K562 (cell line): ENCODE data around the gene DIP2C. TPM values are rescaled to one million over a fixed set of nuclear protein-coding genes. Genes with fewer than 3 reads are reported as not detected.

Source experiments
- ATAC-seq: fragments of 200-7000 bp; cut with Tn5 transposase; 3 replicates; pipeline ENCODE4 v1.9.1; 2020; ENCODE audit warnings: moderate library complexity
- BruUV-seq: library from RNA; stranded (reverse); fragments of 400-500 nt; replicated peaks from 2 replicates; lab custom pipeline; 2021; lab: Mats Ljungman, UMichigan
- CTCF ChIA-PET: fragments of 300-600 bp; formaldehyde crosslinking; extraction: SDS; loops from one replicate; lab custom pipeline; 2021; ENCODE audit warnings: low intra/inter-chr PET ratio; lab: Yijun Ruan, JAX
- POLR2A ChIA-PET: fragments of 300-600, 350-650 bp; sonication (Branson Sonifier 250); formaldehyde crosslinking; extraction: SDS; loops from one replicate; lab custom pipeline; 2021; ENCODE audit warnings: antibody characterized with exemption, inconsistent platforms; lab: Yijun Ruan, JAX
- DNase-seq, 4 experiments: peaks; one replicate each; pipeline versions ENCODE4 v3.0.0 to v3.0.0-alpha.2; 2011 to 2018; ENCODE audit warnings: low spot score in 3 of 4, mixed read lengths in 3 of 4; ENCODE audit errors: extremely low read depth in 1 of 4
- FAIRE-seq: peaks from 2 replicates; lab custom pipeline; 2011; peaks lifted over from hg19 to GRCh38; lab: Jason Lieb, UNC
- H2AFZ ChIP-seq: 2 replicates; pipeline ENCODE4 v1.6.0; 2011; ENCODE audit warnings: low read depth, low read length, control low read depth, inconsistent platforms
- H3K27ac ChIP-seq: fragments of 200-600 bp; 3 replicates; pipeline ENCODE4 v1.8.0; 2011; ENCODE audit warnings: low read depth, mild to moderate bottlenecking, control low read depth, inconsistent platforms, low read length, moderate library complexity, mixed read lengths; ENCODE audit errors: extremely low read depth
- H3K27me3 ChIP-seq, 2 experiments: fragments of 300-600 bp in 1 of 2; 2 replicates in 1 of 2; 3 replicates in 1 of 2; pipeline versions ENCODE4 v1.6.0 to v1.8.0; 2011; ENCODE audit warnings: inconsistent platforms in 2 of 2, low read length in 2 of 2, mild to moderate bottlenecking in 1 of 2, mixed read lengths in 1 of 2, moderate library complexity in 1 of 2; ENCODE audit not compliant: control insufficient read depth in 2 of 2, insufficient read depth in 2 of 2
- H3K36me3 ChIP-seq: fragments of 300-600 bp; 3 replicates; pipeline ENCODE4 v1.8.0; 2011; ENCODE audit warnings: mild to moderate bottlenecking, low read length, inconsistent platforms; ENCODE audit not compliant: control insufficient read depth, insufficient read depth
- H3K4me1 ChIP-seq, 2 experiments: fragments of 200-600 bp in 1 of 2; replicated peaks in 1 of 2; 2 replicates in 1 of 2; 3 replicates in 1 of 2; pipeline versions ENCODE4 v1.5.1 to v1.8.0; 2011; ENCODE audit warnings: inconsistent platforms in 2 of 2, low read length in 2 of 2, mild to moderate bottlenecking in 1 of 2, mixed read lengths in 1 of 2, moderate library complexity in 1 of 2; ENCODE audit not compliant: control insufficient read depth in 2 of 2, insufficient read depth in 2 of 2
- H3K4me2 ChIP-seq: 2 replicates; pipeline ENCODE4 v1.6.1; 2011; ENCODE audit warnings: low read length, control low read depth, inconsistent platforms, mixed read lengths; ENCODE audit not compliant: insufficient read depth
- H3K4me3 ChIP-seq: fragments of 200-600 bp; sonication (generic), shearing (Covaris generic); 2 replicates; pipeline ENCODE4 v1.5.1; 2016; ENCODE audit warnings: control low read depth, inconsistent platforms
- H3K79me2 ChIP-seq: fragments of 200-600 bp; 3 replicates; pipeline ENCODE4 v1.8.0; 2011; ENCODE audit warnings: low read length, inconsistent platforms; ENCODE audit not compliant: control insufficient read depth, insufficient read depth
- H3K9ac ChIP-seq, 2 experiments: 2 replicates each; pipeline versions ENCODE4 v1.6.0 to v1.6.1; 2011; ENCODE audit warnings: low read depth in 2 of 2, low read length in 2 of 2, control low read depth in 1 of 2, inconsistent platforms in 1 of 2, mild to moderate bottlenecking in 1 of 2, mixed read lengths in 1 of 2; ENCODE audit not compliant: insufficient read depth in 1 of 2
- H3K9me1 ChIP-seq: one replicate; pipeline ENCODE4 v1.6.0; 2011; ENCODE audit warnings: inconsistent platforms, mild to moderate bottlenecking, low read length, moderate library complexity; ENCODE audit not compliant: control insufficient read depth, insufficient read depth
- H3K9me3 ChIP-seq: replicated peaks from 2 replicates; pipeline ENCODE4 v1.5.1; 2011; ENCODE audit warnings: low read depth, low read length, inconsistent platforms; ENCODE audit not compliant: control insufficient read depth, insufficient read depth
- H4K20me1 ChIP-seq: replicated peaks from 2 replicates; pipeline ENCODE4 v1.6.1; 2011; ENCODE audit warnings: low read length, inconsistent platforms, mixed read lengths; ENCODE audit not compliant: control insufficient read depth, insufficient read depth
- BRCA1 ChIP-seq, 2 experiments: fragments of 450-650 bp in 1 of 2; sonication (generic) in 1 of 2; formaldehyde crosslinking in 1 of 2; IDR thresholded peaks; 2 replicates each; pipeline versions ENCODE4 v1.5.0 to v1.6.1; 2017 to 2020; ENCODE audit warnings: mild to moderate bottlenecking in 1 of 2, missing genetic modification reagents in 1 of 2
- E2F3 ChIP-seq: fragments of 250-450 bp; sonication (Bioruptor Pico); IDR thresholded peaks from 2 replicates; pipeline ENCODE4 v1.4.0; 2020; ENCODE audit warnings: mild to moderate bottlenecking
- ELF4 ChIP-seq: fragments of 450-650 bp; formaldehyde crosslinking; IDR thresholded peaks from 2 replicates; pipeline ENCODE4 v1.4.0; 2022; ENCODE audit warnings: missing genetic modification characterization
- FUS ChIP-seq: fragments of 200-400 bp; formaldehyde crosslinking; optimal IDR thresholded peaks from 2 replicates; pipeline ENCODE3; 2017; ENCODE audit warnings: low read depth, low read length
- GMEB1 ChIP-seq: fragments of 250-450 bp; sonication (Bioruptor Pico); IDR thresholded peaks from 2 replicates; pipeline ENCODE4 v1.4.0; 2020; ENCODE audit warnings: mild to moderate bottlenecking
- GTF2F1 ChIP-seq: IDR thresholded peaks from 2 replicates; pipeline ENCODE4 v1.6.1; 2011; ENCODE audit warnings: low read depth, low read length, improper control_type of control experiment
- KAT8 ChIP-seq: fragments of 450-650 bp; IDR thresholded peaks from 2 replicates; pipeline ENCODE4 v1.6.1; 2016; ENCODE audit warnings: low read depth, mild to moderate bottlenecking
- POLR2AphosphoS2 ChIP-seq: IDR thresholded peaks from 2 replicates; pipeline ENCODE4 v1.6.1; 2012; ENCODE audit warnings: low read length, improper control_type of control experiment
- POLR2G ChIP-seq: fragments of 200-400 bp; formaldehyde crosslinking; IDR thresholded peaks from 2 replicates; pipeline ENCODE4 v1.6.1; 2017; ENCODE audit warnings: low read depth, mild to moderate bottlenecking, antibody characterized with exemption, low read length, moderate library complexity
- SREBF2 ChIP-seq: sonication (generic); formaldehyde crosslinking; IDR thresholded peaks from 2 replicates; pipeline ENCODE4 v1.4.0; 2020; ENCODE audit warnings: mild to moderate bottlenecking, missing genetic modification reagents
- XRCC3 ChIP-seq: fragments of 450-650 bp; IDR thresholded peaks from 2 replicates; pipeline ENCODE4 v1.6.1; 2017; ENCODE audit warnings: mild to moderate bottlenecking, moderate library complexity
- XRCC5 ChIP-seq: fragments of 200-400 bp; formaldehyde crosslinking; IDR thresholded peaks from 2 replicates; pipeline ENCODE4 v1.6.1; 2017; ENCODE audit warnings: low read depth, mild to moderate bottlenecking, low read length
- ZBTB49 ChIP-seq: sonication (generic); formaldehyde crosslinking; IDR thresholded peaks from 2 replicates; pipeline ENCODE4 v1.8.0; 2022; ENCODE audit warnings: missing genetic modification reagents, mild to moderate bottlenecking, borderline replicate concordance
- ZC3H8 ChIP-seq: fragments of 450-650 bp; IDR thresholded peaks from 2 replicates; pipeline ENCODE4 v1.6.1; 2017
- ZNF699 ChIP-seq: fragments of 250-450 bp; sonication (Bioruptor Pico); IDR thresholded peaks from 2 replicates; pipeline ENCODE4 v1.8.0; 2021; ENCODE audit warnings: mild to moderate bottlenecking, moderate library complexity; ENCODE audit not compliant: insufficient replicate concordance
- WGBS: fragments of 100-300 bp; shearing (Covaris generic); methylation state at CpG from one replicate; pipeline ENCODE4 v1.1.6; 2016; ENCODE audit warnings: low coverage, mixed read lengths; ENCODE audit not compliant: insufficient coverage; ENCODE audit errors: missing lambda C conversion rate; 5-methylcytosine and 5-hydroxymethylcytosine counted together
- in situ Hi-C: fragments of 300-500 bp; cut with MboI; formaldehyde crosslinking; loops from 4 replicates; pipeline ENCODE4 v1.15.0; 2018; ENCODE audit warnings: inconsistent platforms, mixed read lengths
- intact Hi-C: fragments of 100-400 bp; cut with micrococcal nuclease; formaldehyde crosslinking; loops from 2 replicates; pipeline ENCODE4 v1.14.2; 2022
- polyA plus RNA-seq, 8 experiments: library from polyadenylated mRNA; depleted of rRNA in 4 of 8; stranded (reverse) in 5 of 8; unstranded in 3 of 8; fragments of >200 nt; fragmentation: Nextera tagmentation in 2 of 8; fragmentation: Illumina TruSeq in 1 of 8; extraction: Ambion mirVana in 2 of 8; extraction: Trizol in 1 of 8; gene quantifications; 2 replicates each; pipeline versions ENCODE4 v1.2.1 to v1.2.3, GENCODE V29; 2011 to 2014; ENCODE audit warnings: inconsistent platforms in 1 of 8, missing spikeins in 1 of 8
- total RNA-seq, 7 experiments: library from RNA; depleted of rRNA in 6 of 7; stranded (reverse); fragments of >200 nt in 6 of 7; fragmentation: Illumina TruSeq in 2 of 7; extraction: Trizol in 2 of 7; gene quantifications; 2 replicates each; pipeline versions ENCODE4 v1.2.1 to v1.2.3, GENCODE V29; 2011 to 2021; ENCODE audit warnings: low replicate concordance in 1 of 7
- TF ChIP-seq, protein P1 (sequence below): fragments of 250-450 bp; sonication (Bioruptor Pico); IDR thresholded peaks from 2 replicates; pipeline ENCODE4 v1.8.0; 2021; ENCODE audit warnings: mild to moderate bottlenecking, moderate library complexity

The DIP2C gene
- total and polyA plus RNA-seq, 9 of the 15 experiments (the other 6 are each of a cell fraction or from before 2014, with no cell fraction given), result 0.01 TPM; not detected in 8

- TF ChIP-seq, protein P1, sequence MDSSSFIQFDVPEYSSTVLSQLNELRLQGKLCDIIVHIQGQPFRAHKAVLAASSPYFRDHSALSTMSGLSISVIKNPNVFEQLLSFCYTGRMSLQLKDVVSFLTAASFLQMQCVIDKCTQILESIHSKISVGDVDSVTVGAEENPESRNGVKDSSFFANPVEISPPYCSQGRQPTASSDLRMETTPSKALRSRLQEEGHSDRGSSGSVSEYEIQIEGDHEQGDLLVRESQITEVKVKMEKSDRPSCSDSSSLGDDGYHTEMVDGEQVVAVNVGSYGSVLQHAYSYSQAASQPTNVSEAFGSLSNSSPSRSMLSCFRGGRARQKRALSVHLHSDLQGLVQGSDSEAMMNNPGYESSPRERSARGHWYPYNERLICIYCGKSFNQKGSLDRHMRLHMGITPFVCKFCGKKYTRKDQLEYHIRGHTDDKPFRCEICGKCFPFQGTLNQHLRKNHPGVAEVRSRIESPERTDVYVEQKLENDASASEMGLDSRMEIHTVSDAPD (CRISPR knock-in tag), result no peak
- no peak for TF ChIP-seq E2F3 (CRISPR knock-in tag)
- no peak for TF ChIP-seq KAT8
Observed at GRCh38 chr10:556971-557637, 132.4 kb downstream of the DIP2C start (continued).

DNA sequence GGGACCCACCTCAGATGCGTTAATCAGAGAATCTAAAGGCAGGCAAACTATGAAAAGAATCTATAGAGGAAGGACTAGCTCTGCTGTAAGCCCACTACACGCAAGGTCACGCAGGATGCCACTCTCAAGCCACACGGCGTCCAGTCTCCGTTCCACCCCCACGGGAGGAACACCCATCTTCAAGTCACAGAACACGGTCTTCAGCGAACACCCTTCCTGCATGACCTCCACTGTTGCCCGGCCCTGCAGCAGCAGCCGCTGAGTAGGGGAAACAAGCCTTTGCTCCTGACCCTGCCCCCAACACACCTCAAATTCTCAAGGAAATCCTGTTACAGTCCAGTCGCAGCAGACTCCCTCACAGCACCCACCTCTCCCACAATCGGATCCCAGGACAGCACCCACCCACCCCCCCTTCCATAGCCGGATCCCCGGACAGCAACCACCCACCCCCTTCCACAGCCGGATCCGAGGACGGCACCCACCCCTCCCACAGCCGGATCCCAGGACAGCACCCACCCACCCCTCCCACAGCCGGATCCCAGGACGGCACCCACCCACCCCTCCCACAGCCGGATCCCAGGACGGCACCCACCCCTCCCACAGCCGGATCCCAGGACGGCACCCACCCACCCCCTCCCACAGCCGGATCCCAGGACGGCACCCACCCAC, 133.7 kb downstream of the DIP2C start:
- DNase-seq, result no peak
- H2AFZ ChIP-seq, result no peak overlapping the region
- H3K4me1 ChIP-seq, result no peaks in the 10 kb centered on the region
- H3K4me3 ChIP-seq, result no peak overlapping the region
- WGBS, result 6% methylated on average over 17 of the region's 27 CpGs
- no peaks in the 10 kb centered on the region for H4K20me1 ChIP-seq
- H3K79me2 ChIP-seq, result no peaks in the 10 kb centered on the region
- in situ Hi-C loops, result no loop called here
- BruUV-seq, result no TSS peak
- H3K27me3 ChIP-seq, result peaks cover 7 to 52% of the 10 kb centered on the region in 2 experiments; a peak in 4 of 5 replicates
- intact Hi-C loops, result no loop called here
- no peaks in the 10 kb centered on the region for H3K36me3 ChIP-seq
- H3K4me2 ChIP-seq, result no peak overlapping the region
- peaks cover 2% of the 10 kb centered on the region for H3K9me1 ChIP-seq
- ATAC-seq, result no peak
- no peaks in the 10 kb centered on the region for H3K9me3 ChIP-seq
- POLR2A ChIA-PET, result interaction anchor here (0.6 kb wide), 1 partner anchor 18 kb away, joined by 3 read pairs; no protein-coding TSS in a partner anchor
- CTCF ChIA-PET, result no interaction called here
- no peak for FAIRE-seq
- H3K9ac ChIP-seq, result no peak overlapping the region
- no peak overlapping the region for H3K27ac ChIP-seq
- TF ChIP-seq XRCC3 (no peak), POLR2G (no peak), SREBF2 (CRISPR knock-in tag) (no peak), XRCC5 (no peak), POLR2AphosphoS2 (no peak), ELF4 (CRISPR knock-in tag) (no peak), ZBTB49 (no peak), BRCA1 (IDR thresholded peaks at IDR 0.05) (no peak), BRCA1 (CRISPR knock-in tag; IDR thresholded peaks at IDR 0.05) (no peak), FUS (no peak), ZNF699 (CRISPR knock-in tag) (no peak), GTF2F1 (no peak), ZC3H8 (no peak), GMEB1 (CRISPR knock-in tag) (no peak)
